ENCODE results near the gene SFPQ. TPM values are rescaled to one million over a fixed set of nuclear protein-coding genes. Genes with fewer than 3 reads are reported as not detected.

The SFPQ gene
- total RNA-seq, 4 donors from 2014 or later: 169 to 431 (median 245) TPM

DNA sequence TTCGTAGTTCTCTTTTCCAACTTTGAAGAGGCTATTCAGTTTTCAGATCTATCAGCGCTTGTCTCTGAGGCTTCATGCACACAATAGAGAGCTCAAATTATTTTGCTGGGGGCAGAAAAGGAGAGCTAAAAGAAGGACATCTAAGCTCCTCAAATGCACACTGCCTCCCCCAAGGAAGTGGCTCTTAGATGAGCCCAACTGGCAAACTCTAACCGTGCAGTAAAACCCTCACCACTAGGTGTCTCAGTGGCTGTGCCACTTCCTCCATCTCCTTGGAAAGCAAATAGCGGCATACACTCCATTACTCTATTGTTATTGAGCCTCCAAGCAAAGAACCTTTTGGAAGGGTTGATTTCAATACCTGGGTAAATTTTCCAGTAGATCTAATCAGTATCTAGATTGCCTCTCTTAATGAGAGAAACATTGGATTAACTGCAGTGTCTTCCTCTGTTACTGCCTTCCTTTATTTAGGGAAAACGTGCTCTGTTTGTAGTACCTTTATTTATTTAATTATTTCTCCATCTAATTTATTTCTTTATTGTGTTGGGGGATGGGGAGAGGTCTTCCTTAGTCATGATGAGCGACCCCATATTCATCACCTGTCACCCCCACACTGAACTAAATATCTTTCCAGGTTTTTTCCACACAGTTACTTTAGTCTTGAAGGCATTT is 9.2 kb upstream of the SFPQ start:
- in situ Hi-C loops (cut with MboI; ENCODE audit: low pct_ligation_motif_present in 1 of 4, low pct_unique_long_range_greater_than_20kb in 1 of 4, low sequenced_read_pairs in 3 of 4) (loop anchor here in 1 of 4 donors (10.0 kb wide), 1 partner anchor 93 kb away; no protein-coding TSS in a partner anchor), intact Hi-C loops (cut with DNase I; ENCODE audit: low total_unique reads) (loop anchor here (5.0 kb wide), 1 partner anchor 95 kb away; no protein-coding TSS in a partner anchor)
- peak; percentile 72 for DNase-seq
- Histone ChIP-seq H3K4me1 (peaks cover 0 to 5% (median 2%) of the 10 kb centered on the region in 4 donors), H3K27me3 (no peaks in the 10 kb centered on the region), H3K9me3 (no peaks in the 10 kb centered on the region), H3K27ac (no peak overlapping the region), H3K4me3 (no peak overlapping the region), H3K36me3 (no peaks in the 10 kb centered on the region)
- TF ChIP-seq POLR2A (IDR thresholded peaks at IDR 0.05) (no peak), EP300 (IDR thresholded peaks at IDR 0.05; ENCODE audit: low read depth) (no peak)
- TF ChIP-seq, protein P1, sequence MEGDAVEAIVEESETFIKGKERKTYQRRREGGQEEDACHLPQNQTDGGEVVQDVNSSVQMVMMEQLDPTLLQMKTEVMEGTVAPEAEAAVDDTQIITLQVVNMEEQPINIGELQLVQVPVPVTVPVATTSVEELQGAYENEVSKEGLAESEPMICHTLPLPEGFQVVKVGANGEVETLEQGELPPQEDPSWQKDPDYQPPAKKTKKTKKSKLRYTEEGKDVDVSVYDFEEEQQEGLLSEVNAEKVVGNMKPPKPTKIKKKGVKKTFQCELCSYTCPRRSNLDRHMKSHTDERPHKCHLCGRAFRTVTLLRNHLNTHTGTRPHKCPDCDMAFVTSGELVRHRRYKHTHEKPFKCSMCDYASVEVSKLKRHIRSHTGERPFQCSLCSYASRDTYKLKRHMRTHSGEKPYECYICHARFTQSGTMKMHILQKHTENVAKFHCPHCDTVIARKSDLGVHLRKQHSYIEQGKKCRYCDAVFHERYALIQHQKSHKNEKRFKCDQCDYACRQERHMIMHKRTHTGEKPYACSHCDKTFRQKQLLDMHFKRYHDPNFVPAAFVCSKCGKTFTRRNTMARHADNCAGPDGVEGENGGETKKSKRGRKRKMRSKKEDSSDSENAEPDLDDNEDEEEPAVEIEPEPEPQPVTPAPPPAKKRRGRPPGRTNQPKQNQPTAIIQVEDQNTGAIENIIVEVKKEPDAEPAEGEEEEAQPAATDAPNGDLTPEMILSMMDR (IDR thresholded peaks at IDR 0.05): peak; percentile 76 to 86 (median 84)
- WGBS, 2 donors (ENCODE audit: low coverage in 1 of 2): 25 to 43% methylated on average over 3 to 6 of the region's 6 CpGs

GRCh38 chr1:35201631-35202030 is 8.7 kb upstream of the SFPQ start:
- H3K27ac ChIP-seq: no peak overlapping the region
- H3K9me3 ChIP-seq: no peaks in the 10 kb centered on the region
- H3K4me3 ChIP-seq: no peak overlapping the region
- no peak for DNase-seq
- H3K36me3 ChIP-seq: no peaks in the 10 kb centered on the region
- peaks cover 0 to 5% (median 2%) of the 10 kb centered on the region in 4 donors for H3K4me1 ChIP-seq
- in situ Hi-C loops (cut with MboI; ENCODE audit: low pct_ligation_motif_present in 1 of 4, low pct_unique_long_range_greater_than_20kb in 1 of 4, low sequenced_read_pairs in 3 of 4) (loop anchor here in 1 of 4 donors (10.0 kb wide), 1 partner anchor 93 kb away; no protein-coding TSS in a partner anchor), intact Hi-C loops (cut with DNase I; ENCODE audit: low total_unique reads) (loop anchor here (5.0 kb wide), 1 partner anchor 96 kb away; no protein-coding TSS in a partner anchor)
- H3K27me3 ChIP-seq: no peaks in the 10 kb centered on the region
- TF ChIP-seq POLR2AphosphoS5 (IDR thresholded peaks at IDR 0.05) (no peak), EP300 (IDR thresholded peaks at IDR 0.05; ENCODE audit: low read depth) (no peak), POLR2A (IDR thresholded peaks at IDR 0.05) (no peak)
- TF ChIP-seq, protein P1 (IDR thresholded peaks at IDR 0.05): no peak
- 44 to 54% methylated on average over 2 of the region's 2 CpGs for WGBS, 2 donors (ENCODE audit: low coverage in 1 of 2)

GRCh38 chr1:35192056-35192852 is 691 bp downstream of the SFPQ start:
- Histone ChIP-seq H3K9me3 (no peaks in the 10 kb centered on the region), H3K27ac (peak overlapping the region; percentile 99 to 100 (median 100)), H3K4me3 (peak overlapping the region; percentile 91 to 100 (median 98)), H3K36me3 (peaks cover 0 to 37% (median 15%) of the 10 kb centered on the region in 4 donors), H3K4me1 (peaks cover 20 to 47% (median 26%) of the 10 kb centered on the region in 4 donors), H3K27me3 (no peaks in the 10 kb centered on the region)
- in situ Hi-C loops (cut with MboI; ENCODE audit: low pct_ligation_motif_present in 1 of 4, low pct_unique_long_range_greater_than_20kb in 1 of 4, low sequenced_read_pairs in 3 of 4): loop anchor here in 2 of 4 donors (25.0 kb wide), 1 partner anchor 370 kb away; the partner anchor contains the start of genes KIAA0319L (in 2 of the 2), NCDN (in 2 of the 2) and TFAP2E (in 2 of the 2)
- 2% methylated on average over 52 of the region's 94 CpGs; no CpG with 5 or more reads in 1 of the 2 donors for WGBS, 2 donors (ENCODE audit: low coverage in 1 of 2)
- intact Hi-C loops (cut with DNase I; ENCODE audit: low total_unique reads): no loop called here
- TF ChIP-seq, protein P1 (IDR thresholded peaks at IDR 0.05): peak in 4 of 5 experiments; percentile 21 to 30 (median 24)
- TF ChIP-seq EP300 (IDR thresholded peaks at IDR 0.05; ENCODE audit: low read depth) (no peak), POLR2AphosphoS5 (IDR thresholded peaks at IDR 0.05) (peak in 1 of 3 donors; percentile 50), POLR2A (IDR thresholded peaks at IDR 0.05) (peak; percentile 8)
- peak; percentile 89 for DNase-seq
